B cell (primary cell): ENCODE results near the gene RAD51B.

Experiments used
- CTCF ChIP-seq: fragments of 200-600 bp; IDR thresholded peaks from one replicate; pipeline ENCODE4 v1.8.0; 2022; ENCODE audit warnings: antibody characterized with exemption, mild to moderate bottlenecking
- EZH2 ChIP-seq: IDR thresholded peaks from 2 replicates; pipeline ENCODE4 v1.6.1; 2012; ENCODE audit warnings: borderline replicate concordance, low read depth, mild to moderate bottlenecking, moderate library complexity, low read length; ENCODE audit not compliant: insufficient read depth, poor library complexity, severe bottlenecking

GRCh38 chr14:68586896-68587751, 767.5 kb downstream of the RAD51B start:
- TF ChIP-seq CTCF (no peak), EZH2 (no peak)
